K562 (cell line): ENCODE data around the gene RNASE13. TPM values are rescaled to one million over a fixed set of nuclear protein-coding genes. Genes with fewer than 3 reads are reported as not detected.
"Not testable (repeated sequence)": the region's sequence is repeated elsewhere in the genome, so short reads cannot be mapped to it uniquely, and the experiment has no call there.

Experiments used
- ATAC-seq: fragments of 200-7000 bp; cut with Tn5 transposase; 3 replicates; pipeline ENCODE4 v1.9.1; 2020; ENCODE audit warnings: moderate library complexity
- BruUV-seq: library from RNA; stranded (reverse); fragments of 400-500 nt; replicated peaks from 2 replicates; lab custom pipeline; 2021; lab: Mats Ljungman, UMichigan
- CTCF ChIA-PET: fragments of 300-600 bp; formaldehyde crosslinking; extraction: SDS; loops from one replicate; lab custom pipeline; 2021; ENCODE audit warnings: low intra/inter-chr PET ratio; lab: Yijun Ruan, JAX
- POLR2A ChIA-PET: fragments of 300-600, 350-650 bp; sonication (Branson Sonifier 250); formaldehyde crosslinking; extraction: SDS; loops from one replicate; lab custom pipeline; 2021; ENCODE audit warnings: antibody characterized with exemption, inconsistent platforms; lab: Yijun Ruan, JAX
- DNase-seq, 4 experiments: peaks; one replicate each; pipeline versions ENCODE4 v3.0.0 to v3.0.0-alpha.2; 2011 to 2018; ENCODE audit warnings: low spot score in 3 of 4, mixed read lengths in 3 of 4; ENCODE audit errors: extremely low read depth in 1 of 4
- FAIRE-seq: peaks from 2 replicates; lab custom pipeline; 2011; peaks lifted over from hg19 to GRCh38; lab: Jason Lieb, UNC
- H2AFZ ChIP-seq: 2 replicates; pipeline ENCODE4 v1.6.0; 2011; ENCODE audit warnings: low read depth, low read length, control low read depth, inconsistent platforms
- H3K27ac ChIP-seq: fragments of 200-600 bp; 3 replicates; pipeline ENCODE4 v1.8.0; 2011; ENCODE audit warnings: low read depth, mild to moderate bottlenecking, control low read depth, inconsistent platforms, low read length, moderate library complexity, mixed read lengths; ENCODE audit errors: extremely low read depth
- H3K27me3 ChIP-seq, 2 experiments: fragments of 300-600 bp in 1 of 2; 2 replicates in 1 of 2; 3 replicates in 1 of 2; pipeline versions ENCODE4 v1.6.0 to v1.8.0; 2011; ENCODE audit warnings: inconsistent platforms in 2 of 2, low read length in 2 of 2, mild to moderate bottlenecking in 1 of 2, mixed read lengths in 1 of 2, moderate library complexity in 1 of 2; ENCODE audit not compliant: control insufficient read depth in 2 of 2, insufficient read depth in 2 of 2
- H3K36me3 ChIP-seq: fragments of 300-600 bp; 3 replicates; pipeline ENCODE4 v1.8.0; 2011; ENCODE audit warnings: mild to moderate bottlenecking, low read length, inconsistent platforms; ENCODE audit not compliant: control insufficient read depth, insufficient read depth
- H3K4me1 ChIP-seq, 2 experiments: fragments of 200-600 bp in 1 of 2; replicated peaks in 1 of 2; 2 replicates in 1 of 2; 3 replicates in 1 of 2; pipeline versions ENCODE4 v1.5.1 to v1.8.0; 2011; ENCODE audit warnings: inconsistent platforms in 2 of 2, low read length in 2 of 2, mild to moderate bottlenecking in 1 of 2, mixed read lengths in 1 of 2, moderate library complexity in 1 of 2; ENCODE audit not compliant: control insufficient read depth in 2 of 2, insufficient read depth in 2 of 2
- H3K4me2 ChIP-seq: 2 replicates; pipeline ENCODE4 v1.6.1; 2011; ENCODE audit warnings: low read length, control low read depth, inconsistent platforms, mixed read lengths; ENCODE audit not compliant: insufficient read depth
- H3K4me3 ChIP-seq: fragments of 200-600 bp; sonication (generic), shearing (Covaris generic); 2 replicates; pipeline ENCODE4 v1.5.1; 2016; ENCODE audit warnings: control low read depth, inconsistent platforms
- H3K79me2 ChIP-seq: fragments of 200-600 bp; 3 replicates; pipeline ENCODE4 v1.8.0; 2011; ENCODE audit warnings: low read length, inconsistent platforms; ENCODE audit not compliant: control insufficient read depth, insufficient read depth
- H3K9ac ChIP-seq, 2 experiments: 2 replicates each; pipeline versions ENCODE4 v1.6.0 to v1.6.1; 2011; ENCODE audit warnings: low read depth in 2 of 2, low read length in 2 of 2, control low read depth in 1 of 2, inconsistent platforms in 1 of 2, mild to moderate bottlenecking in 1 of 2, mixed read lengths in 1 of 2; ENCODE audit not compliant: insufficient read depth in 1 of 2
- H3K9me1 ChIP-seq: one replicate; pipeline ENCODE4 v1.6.0; 2011; ENCODE audit warnings: inconsistent platforms, mild to moderate bottlenecking, low read length, moderate library complexity; ENCODE audit not compliant: control insufficient read depth, insufficient read depth
- H3K9me3 ChIP-seq: replicated peaks from 2 replicates; pipeline ENCODE4 v1.5.1; 2011; ENCODE audit warnings: low read depth, low read length, inconsistent platforms; ENCODE audit not compliant: control insufficient read depth, insufficient read depth
- H4K20me1 ChIP-seq: replicated peaks from 2 replicates; pipeline ENCODE4 v1.6.1; 2011; ENCODE audit warnings: low read length, inconsistent platforms, mixed read lengths; ENCODE audit not compliant: control insufficient read depth, insufficient read depth
- FOS ChIP-seq: IDR thresholded peaks from 3 replicates; pipeline ENCODE4 v1.6.1; 2011; ENCODE audit not compliant: insufficient read length; ENCODE audit errors: extremely low read depth
- HMBOX1 ChIP-seq: sonication (generic); IDR thresholded peaks from 2 replicates; pipeline ENCODE4 v1.6.1; 2016
- WGBS: fragments of 100-300 bp; shearing (Covaris generic); methylation state at CpG from one replicate; pipeline ENCODE4 v1.1.6; 2016; ENCODE audit warnings: low coverage, mixed read lengths; ENCODE audit not compliant: insufficient coverage; ENCODE audit errors: missing lambda C conversion rate; 5-methylcytosine and 5-hydroxymethylcytosine counted together
- in situ Hi-C: fragments of 300-500 bp; cut with MboI; formaldehyde crosslinking; loops from 4 replicates; pipeline ENCODE4 v1.15.0; 2018; ENCODE audit warnings: inconsistent platforms, mixed read lengths
- intact Hi-C: fragments of 100-400 bp; cut with micrococcal nuclease; formaldehyde crosslinking; loops from 2 replicates; pipeline ENCODE4 v1.14.2; 2022
- polyA plus RNA-seq, 8 experiments: library from polyadenylated mRNA; depleted of rRNA in 4 of 8; stranded (reverse) in 5 of 8; unstranded in 3 of 8; fragments of >200 nt; fragmentation: Nextera tagmentation in 2 of 8; fragmentation: Illumina TruSeq in 1 of 8; extraction: Ambion mirVana in 2 of 8; extraction: Trizol in 1 of 8; gene quantifications; 2 replicates each; pipeline versions ENCODE4 v1.2.1 to v1.2.3, GENCODE V29; 2011 to 2014; ENCODE audit warnings: inconsistent platforms in 1 of 8, missing spikeins in 1 of 8
- total RNA-seq, 7 experiments: library from RNA; depleted of rRNA in 6 of 7; stranded (reverse); fragments of >200 nt in 6 of 7; fragmentation: Illumina TruSeq in 2 of 7; extraction: Trizol in 2 of 7; gene quantifications; 2 replicates each; pipeline versions ENCODE4 v1.2.1 to v1.2.3, GENCODE V29; 2011 to 2021; ENCODE audit warnings: low replicate concordance in 1 of 7

The RNASE13 gene
- total and polyA plus RNA-seq, 9 of the 15 experiments (the other 6 are each of a cell fraction or from before 2014, with no cell fraction given), result not detected

GRCh38 chr14:21009721-21010120 lies 24.9 kb downstream of the RNASE13 start:
- H3K9me3 ChIP-seq, H4K20me1 ChIP-seq, H3K4me1 ChIP-seq, H3K79me2 ChIP-seq, FAIRE-seq, ATAC-seq, DNase-seq, H3K4me2 ChIP-seq, in situ Hi-C loops, H3K9me1 ChIP-seq, H2AFZ ChIP-seq, H3K27ac ChIP-seq, H3K27me3 ChIP-seq, H3K9ac ChIP-seq, BruUV-seq, H3K36me3 ChIP-seq, H3K4me3 ChIP-seq, intact Hi-C loops: not testable (repeated sequence)
- ChIA-PET POLR2A (interaction anchor here (0.9 to 1.4 kb wide), 2 partner anchors 14 to 95 kb away, joined by 3 to 4 read pairs; no protein-coding TSS in a partner anchor), CTCF (interaction anchor here (1.2 kb wide), 1 partner anchor 29 kb away, joined by 3 read pairs; no protein-coding TSS in a partner anchor)
- 21% methylated on average over 3 of the region's 3 CpGs for WGBS

- Histone ChIP-seq H4K20me1 (no peaks in the 10 kb centered on the region), H2AFZ (peak overlapping the region; percentile 77), H3K9ac (no peak overlapping the region), H3K27ac (no peak overlapping the region), H3K9me1 (no peaks in the 10 kb centered on the region), H3K4me3 (no peak overlapping the region)
- in situ Hi-C loops, result no loop called here
- 67% methylated on average over 13 of the region's 14 CpGs for WGBS
- no peak for ATAC-seq
- TF ChIP-seq HMBOX1 (no peak), FOS (no peak)
- TF ChIP-seq, all 486 proteins: peak for 0
- H3K9me3 ChIP-seq, result no peaks in the 10 kb centered on the region
- DNase-seq, result no peak
- H3K79me2 ChIP-seq, result no peaks in the 10 kb centered on the region
- peaks cover 5 to 17% of the 10 kb centered on the region in 2 experiments; a peak in 3 of 5 replicates for H3K4me1 ChIP-seq
- ChIA-PET POLR2A (interaction anchor here (0.6 kb wide), 1 partner anchor 92 kb away, joined by 3 read pairs; no protein-coding TSS in a partner anchor), CTCF (no interaction called here)
- BruUV-seq, result no TSS peak
- no peaks in the 10 kb centered on the region for H3K36me3 ChIP-seq
- peak; percentile 40 for FAIRE-seq
- no peaks in the 10 kb centered on the region for H3K27me3 ChIP-seq
- no peak overlapping the region; the same call in 1 of the 2 replicates for H3K4me2 ChIP-seq
- intact Hi-C loops, result no loop called here
Measured at GRCh38 chr14:21003788-21004346, 30.7 kb downstream of the RNASE13 start.
